SHP77 (cell line): ENCODE data around the gene ASCL5.
"Not testable (repeated sequence)": the region's sequence is repeated elsewhere in the genome, so short reads cannot be mapped to it uniquely, and the experiment has no call there.

Experiments used
- DNase-seq, 2 experiments: peaks; one replicate each; lab custom pipeline; 2025; lab: John Stamatoyannopoulos, UW

The ASCL5 gene, protein sequence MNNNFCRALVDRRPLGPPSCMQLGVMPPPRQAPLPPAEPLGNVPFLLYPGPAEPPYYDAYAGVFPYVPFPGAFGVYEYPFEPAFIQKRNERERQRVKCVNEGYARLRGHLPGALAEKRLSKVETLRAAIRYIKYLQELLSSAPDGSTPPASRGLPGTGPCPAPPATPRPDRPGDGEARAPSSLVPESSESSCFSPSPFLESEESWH

DNA sequence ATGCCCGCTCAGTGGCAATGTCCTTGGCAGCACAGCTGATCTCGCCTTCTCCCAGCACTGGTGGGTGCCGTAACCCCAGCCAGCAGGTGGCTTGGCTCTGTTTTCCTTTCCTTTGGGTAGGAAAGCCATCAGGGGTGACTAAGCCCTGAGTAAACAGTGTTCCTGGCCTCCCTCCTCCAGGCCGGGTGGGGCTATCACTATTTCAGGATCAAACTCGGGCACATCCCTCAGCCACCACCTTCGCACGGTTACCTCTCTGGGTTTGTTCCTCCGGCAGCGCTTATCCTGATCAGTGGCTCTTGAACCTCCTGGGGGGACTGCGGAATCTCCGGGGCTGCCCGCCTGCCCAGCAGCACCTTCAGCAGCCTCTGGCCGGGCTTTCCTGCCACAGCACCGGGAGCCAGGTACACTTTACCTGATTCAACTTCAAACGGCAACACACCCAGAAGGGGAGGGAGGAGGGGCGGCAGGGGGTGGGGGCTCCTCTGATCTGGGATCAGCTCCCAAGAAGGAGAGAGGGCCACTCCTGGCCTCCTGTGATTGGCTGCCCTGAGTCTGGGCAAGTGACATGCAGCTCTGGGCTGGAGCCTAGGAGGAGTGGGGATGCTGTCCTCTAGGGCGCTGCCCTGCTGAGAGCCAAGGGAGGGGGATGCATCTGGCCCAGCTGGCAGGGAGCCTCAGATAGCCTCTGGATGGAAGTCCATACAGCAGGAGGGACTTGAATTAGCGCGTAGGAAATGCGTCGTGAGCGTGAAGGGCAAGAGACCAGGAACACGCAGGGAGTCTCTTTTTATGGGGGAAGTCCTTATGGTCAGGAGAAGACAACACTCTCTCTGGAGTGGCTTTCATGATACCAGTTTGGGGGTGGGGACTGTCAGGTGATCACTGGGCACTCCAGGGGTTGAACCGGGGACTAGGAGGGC lies at the start of gene ASCL5:
TSS of gene ASCL5 (minus strand) at position 353 of the 923 bp plus-strand sequence. CDS start 11,812 bp downstream, outside the sequence.
- DNase-seq, result peak; percentile 54 to 77

DNA sequence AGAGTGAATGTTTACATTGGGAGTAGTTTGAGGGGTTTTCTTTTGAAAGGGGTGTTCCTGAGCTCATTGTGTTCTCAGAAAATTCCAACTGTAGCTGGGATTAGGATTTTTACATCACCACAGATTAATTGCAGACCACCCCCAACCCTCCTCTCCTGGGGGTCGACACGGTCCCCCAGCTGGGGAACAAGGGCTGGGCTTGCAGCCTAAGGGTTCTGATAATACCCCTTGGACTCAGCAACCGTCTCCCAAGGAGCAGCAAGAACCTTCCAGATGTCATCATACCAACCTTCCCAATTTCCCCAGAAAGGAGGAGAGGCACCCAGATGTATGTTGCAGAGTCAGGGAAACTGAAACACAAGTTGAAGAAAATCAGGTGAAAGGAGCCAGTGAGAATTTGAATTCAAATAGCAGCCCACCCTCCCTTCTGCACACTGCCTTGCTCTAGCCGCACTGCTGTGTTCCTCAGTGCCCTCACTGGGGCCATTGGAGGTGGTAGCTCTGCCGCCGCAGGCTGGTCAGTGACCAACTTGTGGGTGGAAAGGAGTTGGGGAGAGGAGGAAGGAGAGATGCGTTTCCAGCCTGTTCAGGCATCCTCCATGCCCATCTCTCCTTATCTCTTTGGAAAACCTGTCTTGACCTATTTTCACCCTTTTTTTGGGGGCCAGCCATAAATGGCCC lies 49.0 kb upstream of the ASCL5 start:
- no peak for DNase-seq

DNA sequence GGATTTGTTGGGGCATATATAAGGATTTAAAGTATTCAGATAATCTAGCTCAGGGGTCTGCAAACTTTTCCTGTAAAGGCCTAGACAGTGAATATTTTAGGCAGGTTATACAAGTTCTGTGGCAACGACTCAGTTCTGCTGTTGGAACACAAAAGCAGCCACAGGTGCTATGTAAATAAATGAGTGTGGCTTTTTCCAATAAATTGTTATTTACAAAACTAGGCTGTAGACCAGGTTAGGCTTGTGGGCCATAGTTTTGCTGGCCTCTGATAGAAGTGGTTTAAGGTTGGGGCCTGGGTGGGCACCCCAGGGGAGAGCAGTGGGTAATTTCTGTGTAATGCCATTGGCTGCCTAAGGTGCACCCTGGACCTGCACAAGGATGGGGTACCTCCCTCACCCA lies 46.8 kb upstream of the ASCL5 start:
- no peak for DNase-seq

DNA sequence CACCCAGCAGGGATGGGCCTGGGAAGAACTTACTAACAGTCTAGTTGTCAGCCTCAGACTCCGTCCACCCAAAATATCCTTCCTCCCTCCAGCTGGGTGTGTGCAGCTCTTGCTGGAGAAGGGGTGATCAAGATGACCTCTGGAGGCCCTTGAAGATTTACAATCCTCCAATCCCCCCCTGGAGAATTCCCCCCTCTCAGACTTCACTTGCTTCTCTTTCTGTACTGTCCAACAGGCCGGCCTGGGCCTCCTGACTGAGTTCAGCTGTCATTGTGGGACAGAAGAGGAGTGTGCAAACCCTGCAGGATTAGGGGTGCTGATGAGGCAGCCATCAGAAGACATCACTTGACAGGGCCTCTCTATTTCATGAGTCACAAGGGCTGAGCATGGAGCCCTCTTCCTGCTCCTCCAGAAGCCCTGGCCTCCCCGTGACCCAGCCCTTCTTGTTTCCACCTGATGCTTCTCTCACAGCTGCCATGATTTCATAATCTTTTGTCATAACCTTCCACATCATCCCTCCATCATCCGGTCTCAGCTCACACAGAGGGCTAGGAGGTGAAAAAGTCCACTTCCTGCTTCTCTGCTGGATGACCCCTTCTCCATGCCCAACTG lies 46.1 kb upstream of the ASCL5 start:
- no peak for DNase-seq

DNA sequence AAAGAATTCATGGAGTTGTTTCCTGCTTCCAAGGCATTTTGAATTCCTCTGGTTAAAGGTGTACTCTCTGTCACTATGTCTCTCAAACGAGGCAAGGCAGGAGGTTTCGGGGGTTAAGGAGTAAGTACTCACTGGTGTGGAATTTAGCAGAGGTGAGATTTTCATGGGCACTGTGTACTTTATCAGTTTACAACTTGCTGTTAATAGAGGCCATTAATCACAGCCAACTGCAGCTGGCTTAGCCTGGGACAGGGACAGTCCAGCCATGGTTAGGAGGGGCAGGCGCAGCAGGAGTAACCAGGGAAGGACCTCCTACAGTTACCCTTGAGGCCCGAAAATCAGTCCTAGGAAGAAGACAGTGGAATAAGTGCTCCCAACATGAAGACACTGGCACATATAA lies 45.3 kb upstream of the ASCL5 start:
- DNase-seq, result no peak

DNA sequence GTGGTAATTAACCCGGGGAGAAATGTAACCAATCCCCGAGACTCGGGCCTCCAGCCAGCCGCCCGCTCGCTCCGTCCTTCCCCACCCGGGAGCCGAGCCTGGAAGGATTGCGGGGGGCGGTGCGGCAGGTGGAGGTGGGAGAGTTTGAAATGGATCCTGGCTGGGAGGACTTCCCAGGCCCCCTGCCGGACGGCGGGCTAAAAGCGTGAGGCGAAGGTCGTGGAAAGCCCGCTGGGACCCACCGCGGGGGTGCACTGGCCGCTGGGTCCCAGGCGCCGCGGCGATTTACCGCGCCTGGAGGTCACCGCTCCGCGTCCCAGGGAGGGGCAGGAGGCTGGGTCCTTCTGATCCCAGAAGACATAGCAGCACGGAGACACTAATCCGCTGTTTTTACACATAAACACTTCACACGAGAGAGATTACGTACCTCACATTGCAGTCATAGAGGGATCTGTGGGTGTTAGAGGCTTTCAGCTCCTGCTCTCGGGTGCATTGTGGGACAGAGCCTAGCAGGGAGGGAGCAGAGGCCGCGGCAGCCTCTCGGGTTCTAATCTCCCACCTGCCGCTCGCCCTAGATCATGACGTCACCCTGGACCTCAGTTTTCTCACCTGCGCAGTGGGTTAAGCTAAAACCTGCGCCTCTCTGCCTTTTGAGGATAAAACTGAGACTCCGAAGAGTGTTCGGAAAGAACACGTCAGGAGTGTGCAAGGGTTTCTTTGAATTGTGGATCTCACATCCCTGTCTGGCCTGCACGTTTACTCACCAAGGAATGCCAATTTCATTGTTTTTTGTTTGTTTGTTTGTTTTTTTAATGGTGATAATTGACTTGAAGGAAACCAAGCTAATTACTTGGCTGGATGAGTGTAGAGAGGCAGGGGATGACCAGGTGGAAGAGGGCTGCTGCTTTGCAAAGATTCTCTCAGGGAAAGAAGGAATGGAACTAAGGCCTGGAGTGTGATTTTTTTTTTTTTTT lies 44.4 kb upstream of the ASCL5 start:
- DNase-seq, result peak; percentile 73 to 81

DNA sequence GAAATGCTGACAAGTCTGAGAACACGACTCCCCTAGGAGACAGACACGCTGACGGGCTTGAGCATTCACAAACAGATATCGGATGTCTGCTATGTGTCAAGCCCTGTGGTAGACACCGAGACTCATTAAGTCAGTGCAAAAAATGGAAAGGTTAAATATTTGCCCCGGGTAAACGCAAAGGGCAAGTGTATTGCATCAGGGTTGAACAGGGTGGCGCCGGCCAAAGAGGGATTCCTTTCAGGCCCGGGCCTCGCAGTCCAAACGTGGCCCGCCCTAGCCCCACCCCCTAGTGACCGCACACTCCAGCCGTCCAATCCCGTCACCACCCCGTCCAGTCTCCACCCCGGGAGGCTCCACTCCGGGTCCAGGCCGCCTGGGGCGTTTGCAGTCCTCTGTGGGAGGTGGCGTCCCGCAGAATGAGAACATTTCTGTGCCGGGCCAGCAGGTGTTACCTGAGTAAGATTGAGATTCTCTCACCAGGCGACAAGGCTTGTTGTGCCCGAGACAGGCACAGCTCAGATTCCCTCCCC lies 43.6 kb upstream of the ASCL5 start:
- DNase-seq, result peak; percentile 95 to 96

DNA sequence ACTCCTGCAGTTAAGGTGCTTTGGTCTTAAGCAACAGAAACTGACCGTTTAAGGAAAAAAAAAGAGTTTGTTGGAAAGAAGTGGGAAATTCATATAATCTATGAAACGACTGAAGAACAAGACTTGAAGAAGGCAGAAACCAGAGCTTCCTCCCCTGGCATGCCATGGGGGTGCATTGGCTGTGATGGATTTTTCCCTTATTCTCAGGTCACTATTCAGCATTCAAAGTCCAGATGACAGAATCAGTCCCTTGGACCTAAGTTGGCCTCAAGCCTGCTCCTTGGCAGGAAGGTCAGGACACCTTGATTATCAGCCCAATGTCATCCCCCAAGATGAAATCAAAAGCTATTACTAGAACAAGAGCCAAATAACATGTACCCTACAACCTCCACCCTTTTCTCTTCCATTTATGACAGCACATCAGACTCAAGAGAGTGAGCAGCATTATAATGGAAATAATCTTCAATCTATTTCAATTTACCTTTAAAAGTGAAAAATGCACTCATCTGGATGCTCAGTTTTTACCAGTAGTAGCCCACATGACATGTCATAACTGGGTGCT lies 43.1 kb upstream of the ASCL5 start:
- no peak for DNase-seq

DNA sequence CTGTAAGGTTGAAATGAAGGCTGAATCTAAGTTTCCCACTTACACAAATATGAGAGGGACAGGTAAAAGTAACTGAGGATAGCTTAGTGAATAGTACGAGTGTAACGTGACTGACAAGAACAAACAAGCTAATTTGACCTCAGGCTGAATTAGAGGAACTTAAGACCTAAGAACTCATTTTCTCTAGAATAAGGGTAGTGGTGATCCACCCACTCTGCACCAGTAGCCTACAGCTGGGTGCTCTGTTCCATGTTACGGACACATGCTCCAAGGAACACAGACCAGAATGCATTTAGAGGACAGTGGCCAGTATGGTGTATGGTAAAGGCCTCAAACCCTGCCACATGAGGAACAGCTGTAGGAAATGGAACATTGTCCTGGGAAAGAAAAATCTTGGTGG lies 42.2 kb upstream of the ASCL5 start:
- DNase-seq, result no peak

DNA sequence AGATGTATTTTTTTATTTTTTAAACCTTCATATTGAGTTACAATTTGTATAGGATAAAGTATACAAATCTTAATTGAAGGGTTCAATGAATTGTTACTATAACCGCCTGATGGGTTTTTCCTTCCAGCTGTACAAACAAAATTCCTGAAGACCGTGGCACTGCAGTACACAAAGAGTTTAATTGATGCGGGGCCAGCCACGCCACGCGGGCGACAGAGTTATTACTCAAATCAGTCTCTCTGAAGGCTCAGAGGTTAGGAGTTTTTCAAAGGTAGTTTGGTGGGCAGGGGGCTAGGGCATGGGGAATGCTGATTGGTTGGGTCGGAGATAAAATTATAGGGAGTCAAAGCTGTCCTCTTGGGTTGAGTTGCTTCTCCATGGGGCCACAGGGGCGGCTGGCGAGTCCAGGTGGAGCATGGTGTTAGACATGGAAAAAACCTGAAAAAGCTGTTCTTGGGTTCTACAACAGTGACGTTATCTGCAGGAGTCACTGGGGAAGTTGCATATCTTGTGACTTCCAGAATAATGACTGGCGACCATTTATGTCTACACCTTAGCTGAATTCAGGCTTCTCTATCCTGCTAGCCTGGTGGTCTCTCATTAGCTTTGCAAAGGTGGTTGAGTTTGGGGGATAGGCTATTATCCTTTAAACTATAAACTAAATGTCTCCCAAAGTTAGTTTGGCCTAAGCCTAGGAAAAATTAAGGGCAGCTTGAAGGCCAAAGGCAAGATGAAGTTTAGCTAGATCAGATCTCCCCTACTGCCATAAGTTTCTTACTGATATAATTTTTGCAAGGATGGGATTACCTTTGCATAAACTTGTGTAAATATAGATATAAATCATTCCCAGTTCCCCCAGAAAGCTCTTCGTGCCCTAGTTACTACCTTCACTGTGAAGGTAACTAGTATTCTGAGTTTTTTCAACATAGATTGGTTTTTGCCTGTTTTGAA lies 40.3 kb upstream of the ASCL5 start:
- DNase-seq, result peak; percentile 67 to 78

DNA sequence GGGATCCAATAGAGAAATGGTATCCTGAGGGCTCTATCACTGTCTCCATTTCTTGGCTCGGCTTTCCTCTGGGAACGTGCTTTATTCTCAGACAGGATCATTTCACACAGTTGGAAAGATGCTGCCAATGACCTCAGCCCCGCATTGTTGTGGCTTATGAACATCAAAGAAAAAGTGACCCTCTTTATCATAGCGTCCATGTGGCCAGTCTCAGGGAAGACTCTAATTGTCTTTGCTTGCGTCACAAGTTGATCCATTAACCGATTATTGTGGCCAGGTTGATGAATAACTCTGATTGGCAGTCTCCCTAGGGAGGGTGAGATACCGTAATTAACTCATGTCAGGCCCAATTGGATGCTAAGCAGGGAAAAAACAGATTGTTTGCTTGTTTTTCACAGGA lies 37.7 kb upstream of the ASCL5 start:
- no peak for DNase-seq

DNA sequence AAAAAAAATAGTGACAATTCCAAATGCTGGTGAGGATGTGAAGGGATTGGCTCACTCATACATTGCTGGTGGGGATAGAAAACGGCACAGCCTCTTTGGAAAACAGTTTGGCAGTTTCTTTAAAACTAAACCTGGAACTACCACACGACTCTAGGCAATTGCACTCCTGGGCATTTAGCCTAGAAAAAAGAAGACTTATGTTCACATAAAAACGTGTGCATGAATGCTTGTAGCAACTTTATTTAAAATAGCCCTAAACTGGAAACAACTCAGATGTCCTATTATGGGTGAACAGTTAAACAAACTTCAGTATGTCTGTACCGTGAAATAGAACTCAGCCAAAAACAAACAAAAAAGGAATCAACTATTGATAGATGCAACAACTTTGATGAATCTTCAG lies 36.7 kb upstream of the ASCL5 start:
- no peak for DNase-seq

DNA sequence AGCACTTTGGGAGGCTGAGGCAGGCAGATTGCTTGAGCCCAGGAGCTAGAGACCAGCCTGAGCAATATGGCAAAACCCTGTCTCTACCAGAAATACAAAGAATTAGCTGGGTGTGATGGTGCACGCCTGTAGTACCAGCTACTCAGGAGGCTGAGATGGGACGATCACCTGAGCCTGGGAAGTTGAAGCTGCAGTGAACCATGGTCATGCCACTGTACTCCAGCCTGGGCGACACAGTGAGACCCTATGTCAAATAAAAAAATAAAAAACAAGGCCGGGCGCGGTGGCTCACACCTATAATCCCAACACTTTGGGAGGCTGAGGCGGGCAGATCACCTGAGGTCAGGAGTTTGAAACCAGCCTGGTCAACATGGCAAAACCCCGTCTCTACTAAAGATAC lies 36.1 kb upstream of the ASCL5 start:
- DNase-seq, result not testable (repeated sequence)

DNA sequence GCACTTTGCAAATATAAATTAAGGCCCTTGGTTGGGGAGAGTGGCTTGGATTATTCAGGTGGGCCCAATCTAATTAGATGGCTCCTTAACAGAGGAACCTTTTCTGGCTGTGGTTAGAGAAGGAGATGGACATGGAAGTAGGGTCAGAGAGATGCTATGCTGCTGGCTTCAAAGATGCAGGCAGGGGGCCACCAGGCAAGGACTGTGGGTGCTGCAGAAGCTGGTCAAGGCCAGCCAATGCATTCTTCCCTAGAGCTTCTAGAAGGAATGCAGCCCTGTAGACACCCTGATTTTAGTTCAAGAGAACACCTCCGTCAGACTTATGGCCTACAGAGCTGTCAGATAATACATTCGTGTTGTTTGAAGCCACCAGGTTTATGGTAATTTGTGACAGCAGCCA lies 31.0 kb upstream of the ASCL5 start:
- DNase-seq, result no peak

DNA sequence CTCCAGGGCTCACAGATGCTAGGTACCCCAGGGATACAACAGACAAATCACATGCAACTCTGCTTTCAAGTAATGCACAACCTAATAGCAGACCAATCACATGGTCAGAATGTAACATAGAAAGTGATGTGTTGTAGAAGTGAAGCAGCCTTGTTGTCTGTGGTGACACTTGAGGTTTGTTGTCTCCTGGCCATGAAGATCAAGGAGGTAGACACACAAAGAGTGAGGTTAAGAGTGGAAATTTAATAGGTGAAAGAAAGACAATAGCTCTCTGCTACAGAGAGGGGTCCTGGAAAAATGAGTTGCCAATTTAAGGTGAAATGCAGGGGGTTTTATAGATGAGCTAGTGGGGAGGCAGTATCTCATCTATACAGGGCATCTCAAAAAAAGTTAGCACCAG lies 29.8 kb upstream of the ASCL5 start:
- no peak for DNase-seq

DNA sequence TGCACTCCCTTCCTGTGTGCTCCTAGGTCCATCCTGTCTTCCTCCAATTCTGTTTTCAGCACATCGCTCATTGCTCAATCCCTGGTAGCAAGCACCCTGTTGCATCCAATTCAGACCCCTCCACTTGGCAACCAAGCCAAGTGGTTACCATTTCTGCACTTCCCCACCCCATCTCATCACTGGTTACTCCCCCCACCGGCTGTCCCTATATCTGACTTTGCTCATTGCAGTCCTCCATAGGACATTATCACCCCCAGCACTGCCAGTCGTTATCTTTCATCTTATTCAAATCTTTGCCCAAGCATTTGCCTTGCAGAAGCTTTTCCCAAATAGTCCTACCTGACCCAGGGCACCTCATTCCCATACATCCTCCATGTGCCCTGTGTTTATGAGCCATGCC lies 29.4 kb upstream of the ASCL5 start:
- DNase-seq, result no peak

DNA sequence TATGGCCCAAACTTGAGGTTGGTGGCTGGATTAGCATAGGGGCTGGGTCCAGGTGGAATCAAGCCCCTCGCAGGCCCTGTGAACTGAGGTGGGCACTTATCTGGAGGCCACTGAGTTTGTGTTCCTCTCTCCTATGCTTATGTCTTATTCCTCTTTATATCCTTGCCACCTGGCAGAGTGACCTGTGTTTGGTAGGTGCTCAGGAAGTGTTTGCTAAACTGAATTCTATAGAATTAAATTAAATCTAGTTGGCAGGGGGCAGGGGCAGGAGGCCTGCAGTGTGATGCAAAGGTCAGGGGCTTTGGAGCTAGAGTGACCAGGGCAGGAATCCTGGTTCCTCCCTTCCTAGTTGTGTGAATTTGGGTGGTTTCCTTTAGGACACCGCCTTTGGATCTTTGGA lies 28.4 kb upstream of the ASCL5 start:
- no peak for DNase-seq

DNA sequence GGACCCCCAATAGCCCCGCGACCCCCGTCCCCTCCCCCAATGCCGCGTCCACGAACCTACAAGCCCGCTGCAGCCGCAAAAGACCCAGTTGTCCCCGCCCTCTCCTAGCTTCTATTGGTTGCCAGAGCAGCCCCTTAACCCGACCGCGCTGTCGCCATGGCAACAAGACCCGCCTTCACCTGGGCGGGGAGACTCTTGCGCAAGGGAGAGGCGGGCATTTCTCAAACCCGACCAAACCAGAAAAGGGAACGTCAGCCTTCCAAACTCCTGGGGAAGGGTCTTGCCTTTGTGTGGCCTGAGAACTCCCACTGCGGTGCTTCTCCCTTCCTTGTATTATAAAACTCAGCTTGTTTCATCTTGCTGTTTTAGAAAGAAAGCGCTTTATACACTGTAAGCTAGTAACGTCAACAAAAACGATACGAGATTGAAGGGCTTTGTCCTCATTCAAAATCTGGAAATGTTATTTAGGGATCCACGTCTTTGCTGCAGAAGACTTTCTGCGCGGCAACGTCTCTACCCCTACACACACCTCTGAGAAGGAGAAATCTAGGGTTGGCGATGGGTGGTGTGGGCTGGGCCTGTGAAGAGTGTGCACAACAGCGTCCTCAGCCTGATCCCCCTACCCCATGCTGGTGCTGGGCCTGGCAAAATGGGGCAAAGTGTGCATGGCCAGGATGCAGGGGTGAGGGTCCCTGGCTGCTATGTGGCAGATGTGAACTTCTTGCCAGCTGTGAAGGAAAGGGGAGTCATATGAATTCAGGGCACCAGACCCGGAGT lies 27.6 kb upstream of the ASCL5 start, which contains the start of gene TMEM9:
TSS of gene TMEM9 (minus strand) at position 86 of the 777 bp plus-strand sequence. CDS start 551 bp downstream, outside the sequence.
- DNase-seq, result peak; percentile 91 to 92
